Hindlimb muscle (tissue), 1 donor: ENCODE results near the gene METAP1. TPM values are rescaled to one million over a fixed set of nuclear protein-coding genes. Genes with fewer than 3 reads are reported as not detected.
"Not testable (repeated sequence)": the region's sequence is repeated elsewhere in the genome, so short reads cannot be mapped to it uniquely, and the experiment has no call there.

Source experiments
- DNase-seq: peaks from one replicate; pipeline ENCODE4 v3.0.0-alpha.2; 2013
- polyA plus RNA-seq: library from polyadenylated mRNA; unstranded; fragments of 120-200 nt; gene quantifications from one replicate; pipeline ENCODE4 v1.2.1, GENCODE V29; 2013; ENCODE audit not compliant: insufficient read length

The METAP1 gene
- polyA plus RNA-seq, 1 donor = 28.2 TPM

GRCh38 chr4:98997166-98997565 is 1.6 kb downstream of the METAP1 start:
- no peak for DNase-seq

- no peak for DNase-seq
Measured at GRCh38 chr4:98998551-98998950, 3.0 kb downstream of the METAP1 start.

GRCh38 chr4:99002279-99002678 is 6.8 kb downstream of the METAP1 start:
- DNase-seq = no peak

GRCh38 chr4:99008051-99008450 is 12.5 kb downstream of the METAP1 start:
- no peak for DNase-seq

- no peak for DNase-seq
Measured at GRCh38 chr4:99011910-99012309, 16.4 kb downstream of the METAP1 start.

GRCh38 chr4:99013402-99013843 is 17.9 kb downstream of the METAP1 start:
- DNase-seq = no peak

- DNase-seq = no peak
Measured at GRCh38 chr4:99013884-99014523, 18.5 kb downstream of the METAP1 start.

GRCh38 chr4:99021386-99021785 is 25.9 kb downstream of the METAP1 start:
- no peak for DNase-seq

- DNase-seq = no peak
Measured at GRCh38 chr4:99022566-99022965, 27.0 kb downstream of the METAP1 start.

GRCh38 chr4:99023800-99024251 is 28.3 kb downstream of the METAP1 start:
- not testable (repeated sequence) for DNase-seq

- DNase-seq = no peak
Measured at GRCh38 chr4:99024481-99025275, 29.2 kb downstream of the METAP1 start.

GRCh38 chr4:99025506-99025905 is 30.0 kb downstream of the METAP1 start:
- no peak for DNase-seq

GRCh38 chr4:99027304-99027703 is 31.8 kb downstream of the METAP1 start:
- DNase-seq = no peak

- no peak for DNase-seq
Measured at GRCh38 chr4:99028187-99028586, 32.7 kb downstream of the METAP1 start.

- DNase-seq = no peak
Measured at GRCh38 chr4:99029018-99029735, 33.7 kb downstream of the METAP1 start.

GRCh38 chr4:99029852-99030251 is 34.3 kb downstream of the METAP1 start:
- DNase-seq = no peak

- DNase-seq = no peak
Measured at GRCh38 chr4:99033956-99034355, 38.4 kb downstream of the METAP1 start.

- DNase-seq = no peak
Measured at GRCh38 chr4:99038213-99038612, 42.7 kb downstream of the METAP1 start.

GRCh38 chr4:99043346-99043745 is 47.8 kb downstream of the METAP1 start:
- DNase-seq = no peak

- DNase-seq = no peak
Measured at GRCh38 chr4:99047710-99048109, 52.2 kb downstream of the METAP1 start.

- DNase-seq = no peak
Measured at GRCh38 chr4:99052902-99053301, 57.4 kb downstream of the METAP1 start.

- DNase-seq = no peak
Measured at GRCh38 chr4:99054428-99054994, 59.0 kb downstream of the METAP1 start.

GRCh38 chr4:99058228-99058627 is 62.7 kb downstream of the METAP1 start:
- DNase-seq = no peak
